ENCODE results near the gene STON2.

Gene STON2

DNA sequence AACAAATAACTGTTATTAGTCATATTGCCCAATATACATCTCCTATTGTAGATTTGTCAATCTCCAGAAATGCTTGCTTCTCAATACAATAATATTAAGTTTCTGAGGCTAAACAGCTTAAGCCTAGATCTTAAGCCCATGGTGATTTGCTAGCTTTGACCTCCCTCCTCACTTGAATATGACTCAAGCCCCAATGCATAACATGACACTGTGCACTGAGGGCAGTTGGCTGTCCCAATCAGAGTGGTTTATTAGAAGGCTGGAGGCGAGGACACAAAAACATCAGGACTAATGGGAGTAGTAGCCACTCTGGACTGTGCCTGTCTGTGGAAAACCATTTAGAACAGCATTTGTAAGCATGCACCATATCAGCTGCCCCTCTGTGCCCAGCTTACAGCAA, 98.3 kb downstream of the STON2 start:
- DNase-seq (ENCODE audit: low spot score): no peak

DNA sequence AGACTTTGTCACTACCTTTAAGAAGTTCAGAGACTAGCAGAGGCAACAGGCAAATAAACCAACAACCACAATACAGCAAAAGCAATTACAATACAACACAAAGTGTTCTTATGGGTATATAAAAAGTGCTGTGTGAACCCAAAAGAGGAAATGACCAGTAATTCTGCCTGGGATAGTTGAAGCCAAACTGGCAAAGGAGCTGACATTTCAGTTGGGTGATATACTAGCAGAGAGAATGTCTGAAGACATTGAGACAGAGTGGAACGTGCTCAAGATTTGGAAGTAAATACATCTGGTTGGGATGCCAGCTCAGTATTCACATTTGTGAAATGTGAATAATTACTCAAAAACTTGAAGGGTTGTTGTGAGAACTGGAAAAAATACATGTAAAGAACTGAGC, 98.8 kb downstream of the STON2 start:
- DNase-seq (ENCODE audit: low spot score): no peak

- no peak for DNase-seq (ENCODE audit: low spot score)
These were observed 101.2 kb downstream of the STON2 start for GRCh38 chr14:81298911-81299310.

GRCh38 chr14:81298122-81298521, 102.0 kb downstream of the STON2 start:
- DNase-seq (ENCODE audit: low spot score): no peak

- no peak for DNase-seq (ENCODE audit: low spot score)
These were observed 103.9 kb downstream of the STON2 start for GRCh38 chr14:81295958-81296923.

DNA sequence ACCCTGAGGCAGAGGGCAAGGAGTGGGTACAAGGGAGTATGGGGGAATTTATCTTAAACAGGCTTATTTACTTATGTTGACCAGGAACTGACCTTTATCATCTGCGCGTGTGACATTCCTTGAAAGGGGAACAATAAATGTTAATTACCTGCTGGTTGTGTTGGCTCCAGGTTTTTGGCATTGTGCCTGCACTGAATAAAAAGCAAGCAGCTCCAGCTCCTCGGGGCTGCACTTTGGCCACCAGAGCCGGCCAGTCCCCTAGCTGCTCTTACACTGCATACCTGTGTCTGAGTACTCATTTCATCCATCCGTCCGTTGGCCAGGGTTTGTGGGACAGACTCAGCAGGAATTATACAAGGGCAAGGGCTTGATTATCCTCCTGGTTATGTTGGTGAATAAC, 110.6 kb downstream of the STON2 start:
- DNase-seq (ENCODE audit: low spot score): no peak

GRCh38 chr14:81286574-81287370, 113.4 kb downstream of the STON2 start:
- DNase-seq (ENCODE audit: low spot score): no peak

- no peak for DNase-seq (ENCODE audit: low spot score)
These were observed 114.9 kb downstream of the STON2 start for GRCh38 chr14:81285245-81285644.

DNA sequence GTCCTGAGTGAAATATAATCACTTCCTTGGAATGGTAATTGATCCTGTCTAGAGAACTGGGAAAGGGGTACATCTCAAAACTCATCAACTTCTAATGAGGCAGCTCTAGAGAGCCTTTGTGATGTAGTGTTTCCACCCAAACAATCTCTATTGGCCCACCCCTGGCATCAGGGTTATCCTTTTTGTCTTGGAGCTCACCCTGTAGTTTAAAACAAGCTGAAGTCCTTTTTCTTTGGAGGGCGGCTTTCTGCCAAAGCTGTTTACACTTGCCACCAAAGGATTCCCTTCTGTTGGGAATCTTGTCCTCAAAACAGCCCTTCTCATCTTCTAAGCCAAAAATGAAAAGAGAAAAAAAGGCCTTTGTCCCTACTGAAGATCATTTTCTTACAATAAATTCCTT, 118.8 kb downstream of the STON2 start:
- DNase-seq (ENCODE audit: low spot score): no peak

DNA sequence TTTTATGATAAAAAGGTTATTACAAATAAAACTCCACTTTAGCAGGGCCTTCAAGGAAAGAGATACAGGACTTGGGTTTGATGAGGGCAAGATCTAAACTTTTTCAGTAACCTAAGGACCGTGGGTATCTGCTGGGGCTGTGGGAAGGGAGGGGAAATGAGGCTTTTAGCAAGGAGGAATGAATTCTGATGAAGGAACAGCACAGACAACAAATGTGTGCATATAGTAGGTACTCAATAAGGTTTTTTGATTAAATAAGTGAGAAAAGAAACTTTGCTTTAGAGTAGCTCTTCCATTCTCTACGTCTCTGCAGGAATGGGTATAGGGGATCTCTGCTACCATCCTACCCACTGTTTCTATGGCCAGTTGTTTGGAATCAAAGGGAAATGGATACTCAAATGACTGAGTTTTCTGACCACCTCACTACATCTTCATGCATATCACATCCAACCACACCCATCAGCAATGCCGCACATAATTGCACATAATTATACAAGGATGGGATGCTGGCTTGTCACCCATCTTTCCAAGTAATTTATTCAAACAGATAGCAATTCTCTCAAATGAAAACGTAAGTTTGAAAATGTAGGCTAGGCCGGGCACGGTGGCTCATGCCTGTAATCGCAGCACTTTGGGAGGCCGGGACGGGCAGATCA, 119.9 kb downstream of the STON2 start:
- DNase-seq (ENCODE audit: low spot score): no peak

- no peak for DNase-seq (ENCODE audit: low spot score)
These were observed 123.0 kb downstream of the STON2 start for GRCh38 chr14:81277096-81277495.

DNA sequence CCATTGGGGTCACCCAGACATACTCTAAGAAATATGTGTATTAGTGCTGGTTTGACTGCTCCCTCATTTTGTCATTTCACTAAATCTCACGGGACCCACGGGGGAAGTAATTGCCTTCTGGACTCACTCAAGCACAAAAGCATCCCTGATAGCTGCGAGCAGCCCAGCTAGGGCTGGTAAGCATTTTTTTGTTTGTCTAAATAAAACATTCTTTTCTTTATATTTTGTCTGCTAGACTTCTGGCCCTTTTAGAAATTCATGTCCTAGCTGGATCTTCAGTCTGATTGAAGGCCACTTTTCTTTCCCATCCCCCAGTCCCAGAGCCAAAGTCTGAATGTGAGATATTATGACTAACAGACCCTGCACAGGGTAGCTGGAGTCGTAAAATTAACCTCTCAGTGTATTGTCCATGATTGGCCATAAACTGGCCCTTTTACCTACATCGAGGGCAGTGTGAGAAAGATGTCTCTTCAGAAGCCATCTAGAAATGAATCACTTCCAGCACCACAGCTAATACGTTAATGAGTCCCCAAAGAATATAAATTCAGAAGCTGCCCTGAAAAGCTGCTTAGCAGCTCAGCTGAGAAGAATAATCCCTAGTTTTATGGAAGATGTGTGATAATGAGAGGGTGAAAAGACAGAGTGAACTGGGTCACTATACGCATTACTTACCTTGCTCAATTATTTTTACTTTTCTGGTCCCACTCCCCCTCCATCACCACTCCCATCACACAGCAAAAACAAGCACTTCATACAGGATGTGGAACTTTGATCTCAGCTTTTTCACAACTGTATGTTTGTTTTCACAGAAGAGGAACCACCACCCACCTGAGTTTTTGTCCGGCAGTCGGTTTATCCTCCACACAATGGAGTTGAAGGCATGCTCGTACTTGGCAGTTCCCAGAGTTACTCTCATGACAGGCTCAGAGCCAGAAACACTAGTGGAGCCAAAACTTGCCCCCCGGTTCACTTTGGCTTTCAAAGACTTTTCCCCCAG, 123.8 kb downstream of the STON2 start:
- DNase-seq (ENCODE audit: low spot score): peak; percentile 24

GRCh38 chr14:81275305-81276072, 124.6 kb downstream of the STON2 start:
- no peak for DNase-seq (ENCODE audit: low spot score)

DNA sequence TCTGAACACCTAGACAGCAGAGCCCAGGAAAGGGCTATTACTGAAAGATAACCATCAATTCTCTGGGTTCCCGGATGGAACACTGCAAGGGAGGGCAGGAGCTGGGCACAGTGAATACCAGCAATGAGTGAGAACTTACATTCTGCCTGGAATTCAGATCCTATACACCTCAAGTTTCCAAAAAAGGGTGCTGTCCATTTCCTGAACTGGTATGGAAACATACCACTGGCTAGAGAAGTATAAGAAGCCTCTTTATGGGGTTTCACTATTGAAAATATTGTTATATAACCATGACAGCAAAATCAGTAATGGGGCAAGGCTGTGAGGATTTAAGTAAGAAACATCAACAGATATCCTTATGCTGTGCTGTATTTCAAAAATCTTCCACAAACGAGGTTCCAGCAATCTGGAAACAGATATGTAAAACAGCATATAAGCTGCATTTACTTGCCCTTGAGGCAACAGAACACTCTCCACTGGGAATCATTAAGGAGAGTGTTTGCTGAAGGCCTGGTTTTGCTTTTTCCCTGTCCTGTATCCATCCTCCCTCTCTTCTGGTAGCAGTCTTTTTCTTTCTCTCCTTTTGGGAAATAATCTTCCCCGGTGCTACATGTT, 126.1 kb downstream of the STON2 start:
- no peak for DNase-seq (ENCODE audit: low spot score)

DNA sequence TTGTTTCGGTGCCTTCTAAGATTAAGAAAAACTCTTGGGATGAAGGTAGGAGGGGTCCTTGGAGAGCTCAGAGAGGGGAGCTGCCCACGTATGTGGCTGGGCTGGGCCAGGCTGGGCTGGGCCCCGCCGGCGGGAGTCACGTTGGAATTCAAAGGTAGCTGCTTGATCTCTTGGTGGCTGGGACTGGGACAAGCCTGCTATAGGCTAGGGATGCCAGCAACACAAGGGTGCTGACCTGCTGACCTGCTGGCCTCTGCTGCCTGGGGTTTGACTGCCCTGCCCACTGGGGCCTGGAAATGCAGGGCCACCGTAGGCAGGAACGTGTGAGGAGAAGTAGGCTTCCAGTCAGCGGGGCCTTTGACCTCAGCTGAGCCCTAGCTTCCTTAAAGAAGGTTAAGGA, 126.6 kb downstream of the STON2 start:
- no peak for DNase-seq (ENCODE audit: low spot score)

DNA sequence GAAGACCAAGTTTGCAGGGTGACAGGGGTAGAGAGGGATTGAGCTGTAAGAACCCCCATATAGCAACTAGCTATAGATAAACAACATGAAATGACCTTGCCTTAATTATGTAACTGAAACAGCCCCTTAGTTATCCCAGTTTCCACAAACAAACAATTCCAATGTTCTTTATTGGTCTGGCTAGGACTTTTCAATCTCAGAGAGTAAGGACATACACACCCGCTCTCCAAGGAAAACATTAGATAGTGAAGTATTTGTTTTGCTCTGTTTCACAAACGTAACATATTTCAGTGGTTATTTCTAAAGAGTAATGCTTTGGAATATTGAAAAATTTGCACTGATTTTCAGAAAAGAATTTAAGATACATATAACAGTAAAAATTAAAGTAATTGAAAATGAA, 127.8 kb downstream of the STON2 start:
- no peak for DNase-seq (ENCODE audit: low spot score)

DNA sequence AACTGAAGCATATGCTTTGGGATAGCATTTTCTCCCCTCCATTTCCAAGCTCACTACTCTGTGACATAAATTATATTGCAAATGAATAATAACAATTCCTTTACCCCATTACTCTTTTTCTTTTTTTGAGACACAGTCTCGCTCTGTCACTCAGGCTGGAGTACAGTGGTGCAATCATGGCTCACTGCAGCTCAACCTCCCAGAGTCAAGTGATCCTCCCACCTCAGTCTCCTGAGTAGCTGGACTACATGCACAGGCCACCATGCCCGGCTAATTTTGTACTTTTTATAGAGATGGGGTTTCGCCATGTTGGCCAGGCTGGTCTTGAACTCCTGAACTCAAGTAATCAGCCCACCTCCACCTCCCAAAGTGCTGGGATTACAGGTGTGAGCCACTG, 130.1 kb downstream of the STON2 start:
- DNase-seq (ENCODE audit: low spot score): no peak

- peak; percentile 67 for DNase-seq (ENCODE audit: low spot score)
These were observed 130.8 kb downstream of the STON2 start for GRCh38 chr14:81269100-81269978.

DNA sequence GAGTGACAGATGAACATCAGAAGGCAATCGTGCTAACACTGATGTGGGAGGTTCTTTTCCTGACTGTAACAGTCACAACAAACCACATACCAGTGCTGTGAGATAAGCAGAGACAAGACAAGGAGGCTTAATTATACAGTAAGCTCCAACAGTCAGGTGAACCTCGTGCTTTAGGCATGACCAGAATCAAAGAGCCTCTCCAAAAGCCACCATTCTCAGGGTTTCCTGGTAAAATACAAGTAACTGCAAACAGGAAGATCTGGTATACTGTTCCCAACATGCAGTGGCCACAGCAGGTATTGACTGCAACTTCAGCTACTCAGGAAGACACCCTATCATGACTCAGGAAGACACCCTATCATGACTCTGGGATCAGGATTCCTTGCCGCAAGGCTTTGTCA, 132.1 kb downstream of the STON2 start:
- no peak for DNase-seq (ENCODE audit: low spot score)

Measured in germinal center (tissue), 1 donor.